HL-60 (cell line): Measurements from ENCODE around the gene GNPTG.

ENCODE experiments used
- DNase-seq, 2 experiments: peaks; one replicate each; pipeline ENCODE4 v3.0.0-alpha.2; 2010 to 2020; ENCODE audit warnings: low read depth in 1 of 2, low spot score in 1 of 2
- H3K27ac ChIP-seq: fragments of 250-450 bp; sonication (Bioruptor Pico); replicated peaks from 2 replicates; pipeline ENCODE4 v1.5.1; 2020; ENCODE audit warnings: mild to moderate bottlenecking, moderate library complexity
- H3K27me3 ChIP-seq: fragments of 250-450 bp; sonication (Bioruptor Pico); 2 replicates; pipeline ENCODE4 v1.5.1; 2021; ENCODE audit warnings: mild to moderate bottlenecking, moderate library complexity; ENCODE audit not compliant: insufficient read depth, poor library complexity, severe bottlenecking
- H3K4me3 ChIP-seq: replicated peaks from 2 replicates; pipeline ENCODE4 v1.5.1; 2011; ENCODE audit warnings: mild to moderate bottlenecking, control low read depth, low read length; ENCODE audit not compliant: insufficient read depth
- GABPA ChIP-seq: IDR thresholded peaks from 2 replicates; pipeline ENCODE4 v1.6.1; 2012; ENCODE audit warnings: low read depth
- POLR2AphosphoS5 ChIP-seq: IDR thresholded peaks from 2 replicates; pipeline ENCODE4 v1.6.1; 2012; ENCODE audit warnings: low read depth
- REST ChIP-seq: IDR thresholded peaks from 2 replicates; pipeline ENCODE4 v1.6.1; 2012; ENCODE audit warnings: low read depth; ENCODE audit not compliant: insufficient replicate concordance
- SPI1 ChIP-seq: IDR thresholded peaks from 2 replicates; pipeline ENCODE4 v1.6.1; 2012; ENCODE audit warnings: low read depth, mild to moderate bottlenecking, borderline replicate concordance
- TF ChIP-seq, protein P1 (sequence below): IDR thresholded peaks from one replicate; pipeline ENCODE4 v1.5.1; 2011; ENCODE audit warnings: low read length, control low read depth, inconsistent platforms; ENCODE audit not compliant: insufficient read depth

GNPTG gene

DNA sequence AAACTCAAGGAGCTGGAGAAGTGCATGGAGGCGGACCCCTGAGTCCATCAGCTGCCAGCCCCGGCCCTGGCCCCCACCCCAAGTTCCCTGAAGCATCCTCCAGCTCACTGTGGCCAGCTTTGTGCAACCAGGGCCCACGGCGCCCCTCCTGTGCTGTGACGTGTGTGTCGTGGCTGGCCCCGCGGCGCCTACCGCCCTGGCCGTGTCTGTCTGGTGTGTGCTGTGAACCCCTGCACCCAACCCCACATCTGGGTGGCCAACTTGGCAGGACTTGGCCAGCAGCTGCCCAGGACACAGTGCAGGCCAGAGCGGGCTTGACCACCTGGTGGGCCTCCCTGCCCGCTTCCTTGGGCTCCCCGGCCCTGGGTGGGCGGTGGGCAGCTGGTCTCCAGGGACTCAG, 3.3 kb upstream of the GNPTG start:
- no peak for TF ChIP-seq POLR2AphosphoS5
- TF ChIP-seq, protein P1, sequence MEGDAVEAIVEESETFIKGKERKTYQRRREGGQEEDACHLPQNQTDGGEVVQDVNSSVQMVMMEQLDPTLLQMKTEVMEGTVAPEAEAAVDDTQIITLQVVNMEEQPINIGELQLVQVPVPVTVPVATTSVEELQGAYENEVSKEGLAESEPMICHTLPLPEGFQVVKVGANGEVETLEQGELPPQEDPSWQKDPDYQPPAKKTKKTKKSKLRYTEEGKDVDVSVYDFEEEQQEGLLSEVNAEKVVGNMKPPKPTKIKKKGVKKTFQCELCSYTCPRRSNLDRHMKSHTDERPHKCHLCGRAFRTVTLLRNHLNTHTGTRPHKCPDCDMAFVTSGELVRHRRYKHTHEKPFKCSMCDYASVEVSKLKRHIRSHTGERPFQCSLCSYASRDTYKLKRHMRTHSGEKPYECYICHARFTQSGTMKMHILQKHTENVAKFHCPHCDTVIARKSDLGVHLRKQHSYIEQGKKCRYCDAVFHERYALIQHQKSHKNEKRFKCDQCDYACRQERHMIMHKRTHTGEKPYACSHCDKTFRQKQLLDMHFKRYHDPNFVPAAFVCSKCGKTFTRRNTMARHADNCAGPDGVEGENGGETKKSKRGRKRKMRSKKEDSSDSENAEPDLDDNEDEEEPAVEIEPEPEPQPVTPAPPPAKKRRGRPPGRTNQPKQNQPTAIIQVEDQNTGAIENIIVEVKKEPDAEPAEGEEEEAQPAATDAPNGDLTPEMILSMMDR = no peak
- TF ChIP-seq GABPA = no peak
- TF ChIP-seq REST = no peak
- no peak for TF ChIP-seq SPI1
- no peak for DNase-seq
- Histone ChIP-seq H3K27ac (no peak overlapping the region), H3K4me3 (no peak overlapping the region), H3K27me3 (peaks cover 2% of the 10 kb centered on the region)

GRCh38 chr16:1348926-1349325, 2.8 kb upstream of the GNPTG start:
- no peaks in the 10 kb centered on the region for H3K27me3 ChIP-seq
- no peak overlapping the region for H3K27ac ChIP-seq
- DNase-seq = no peak
- TF ChIP-seq REST (no peak), SPI1 (no peak), POLR2AphosphoS5 (no peak), GABPA (no peak)
- TF ChIP-seq, protein P1 = no peak
- no peak overlapping the region for H3K4me3 ChIP-seq

GRCh38 chr16:1349351-1349750, 2.4 kb upstream of the GNPTG start:
- no peak for DNase-seq
- H3K27ac ChIP-seq = no peak overlapping the region
- TF ChIP-seq REST = no peak
- no peak for TF ChIP-seq SPI1
- TF ChIP-seq, protein P1 = no peak
- TF ChIP-seq GABPA = no peak
- TF ChIP-seq POLR2AphosphoS5 = no peak
- no peaks in the 10 kb centered on the region for H3K27me3 ChIP-seq
- H3K4me3 ChIP-seq = no peak overlapping the region
